ENCODE results near the gene ARHGEF1. TPM values are rescaled to one million over a fixed set of nuclear protein-coding genes. Genes with fewer than 3 reads are reported as not detected.

ARHGEF1 gene
- polyA plus RNA-seq, 1 donor (not counting 4 experiments of a cell fraction or from before 2014, with no cell fraction given), result 30.5 TPM

GRCh38 chr19:41896581-41896942, 13.6 kb downstream of the ARHGEF1 start:
- Histone ChIP-seq H3K9me3 (ENCODE audit: control insufficient read depth, low read depth, low read length) (no peaks in the 10 kb centered on the region), H4K20me1 (ENCODE audit: control insufficient read depth, extremely low read depth, insufficient read depth, low read length) (no peaks in the 10 kb centered on the region), H3K27ac (ENCODE audit: control insufficient read depth, insufficient read depth, low read length) (no peak overlapping the region), H3K27me3 (ENCODE audit: control insufficient read depth, extremely low read depth, insufficient read depth, low read length) (no peaks in the 10 kb centered on the region), H3K9ac (ENCODE audit: control insufficient read depth, extremely low read depth, insufficient read depth, low read length) (no peak overlapping the region), H3K4me3 (ENCODE audit: control insufficient read depth in 2 of 3, extremely low read depth in 1 of 3, insufficient read depth in 2 of 3, low read depth in 1 of 3, low read length in 3 of 3) (no peak overlapping the region), H3K4me1 (ENCODE audit: control insufficient read depth, extremely low read depth, insufficient read depth, low read length) (no peaks in the 10 kb centered on the region), H3K79me2 (ENCODE audit: control insufficient read depth, insufficient read depth, low read length) (peaks cover 5% of the 10 kb centered on the region), H3K9me1 (ENCODE audit: control insufficient read depth, extremely low read depth, insufficient read depth, low read length) (no peaks in the 10 kb centered on the region), H3K36me3 (ENCODE audit: control insufficient read depth in 2 of 2, extremely low read depth in 1 of 2, insufficient read depth in 2 of 2, low read length in 2 of 2) (peaks cover 32 to 54% of the 10 kb centered on the region in 2 experiments), H3K4me2 (ENCODE audit: control insufficient read depth, extremely low read depth, insufficient read depth, low read depth, low read length) (no peak overlapping the region), H2AFZ (ENCODE audit: control insufficient read depth, low read length) (no peak overlapping the region)
- DNase-seq (ENCODE audit: low read depth, low spot score) (no peak), FAIRE-seq (no peak)
- dilution Hi-C loops (cut with MboI; ENCODE audit: extremely low pct_ligation_motif_present, low sequenced_read_pairs), result no loop called here
- TF ChIP-seq CTCF (optimal IDR thresholded peaks at IDR 0.05 in 1 of 3, IDR thresholded peaks at IDR 0.05 in 1 of 3, conservative IDR thresholded peaks at IDR 0.05 in 1 of 3; ENCODE audit: extremely low read depth in 1 of 3, insufficient read depth in 2 of 3, low read length in 3 of 3) (no peak), EZH2 (IDR thresholded peaks at IDR 0.05; ENCODE audit: low read length) (no peak)

- H3K9ac ChIP-seq (ENCODE audit: control insufficient read depth, extremely low read depth, insufficient read depth, low read length), result no peak overlapping the region
- H3K4me3 ChIP-seq (ENCODE audit: control insufficient read depth in 2 of 3, extremely low read depth in 1 of 3, insufficient read depth in 2 of 3, low read depth in 1 of 3, low read length in 3 of 3), result no peak overlapping the region
- H3K4me2 ChIP-seq (ENCODE audit: control insufficient read depth, extremely low read depth, insufficient read depth, low read depth, low read length), result no peak overlapping the region
- DNase-seq (ENCODE audit: low read depth, low spot score) (no peak), FAIRE-seq (no peak)
- peaks cover 31 to 53% of the 10 kb centered on the region in 2 experiments for H3K36me3 ChIP-seq (ENCODE audit: control insufficient read depth in 2 of 2, extremely low read depth in 1 of 2, insufficient read depth in 2 of 2, low read length in 2 of 2)
- H3K27me3 ChIP-seq (ENCODE audit: control insufficient read depth, extremely low read depth, insufficient read depth, low read length), result no peaks in the 10 kb centered on the region
- no peaks in the 10 kb centered on the region for H3K4me1 ChIP-seq (ENCODE audit: control insufficient read depth, extremely low read depth, insufficient read depth, low read length)
- H4K20me1 ChIP-seq (ENCODE audit: control insufficient read depth, extremely low read depth, insufficient read depth, low read length), result peaks cover 1% of the 10 kb centered on the region
- peaks cover 2% of the 10 kb centered on the region for H3K79me2 ChIP-seq (ENCODE audit: control insufficient read depth, insufficient read depth, low read length)
- TF ChIP-seq EZH2 (IDR thresholded peaks at IDR 0.05; ENCODE audit: low read length) (no peak), CTCF (optimal IDR thresholded peaks at IDR 0.05 in 1 of 3, IDR thresholded peaks at IDR 0.05 in 1 of 3, conservative IDR thresholded peaks at IDR 0.05 in 1 of 3; ENCODE audit: extremely low read depth in 1 of 3, insufficient read depth in 2 of 3, low read length in 3 of 3) (no peak)
- no peak overlapping the region for H2AFZ ChIP-seq (ENCODE audit: control insufficient read depth, low read length)
- H3K9me1 ChIP-seq (ENCODE audit: control insufficient read depth, extremely low read depth, insufficient read depth, low read length), result no peaks in the 10 kb centered on the region
- dilution Hi-C loops (cut with MboI; ENCODE audit: extremely low pct_ligation_motif_present, low sequenced_read_pairs), result no loop called here
- H3K9me3 ChIP-seq (ENCODE audit: control insufficient read depth, low read depth, low read length), result no peaks in the 10 kb centered on the region
- H3K27ac ChIP-seq (ENCODE audit: control insufficient read depth, insufficient read depth, low read length), result no peak overlapping the region
Measured at GRCh38 chr19:41897181-41897580, 14.2 kb downstream of the ARHGEF1 start.
